Lower lobe of right lung (tissue), 2 donors: Measurements from ENCODE around the gene FBN1. TPM values are rescaled to one million over a fixed set of nuclear protein-coding genes. Genes with fewer than 3 reads are reported as not detected.
A peak's percentile ranks its signal among the peaks of the same experiment; 100 is the strongest.

Source experiments
- ATAC-seq, 2 donors: fragments of 200-7000 bp; cut with Tn5 transposase; one replicate each; pipeline ENCODE4 v1.9.1; 2020 to 2022; ENCODE audit warnings: mild to moderate bottlenecking in 2 of 2, moderate library complexity in 2 of 2
- DNase-seq: peaks from one replicate; pipeline ENCODE4 v3.0.0-alpha.2; 2020
- H3K27ac ChIP-seq: fragments of 200-600 bp; one replicate; pipeline ENCODE4 v1.8.0; 2022
- H3K27me3 ChIP-seq: fragments of 200-600 bp; one replicate; pipeline ENCODE4 v1.8.0; 2022; ENCODE audit warnings: low read depth
- H3K36me3 ChIP-seq: fragments of 200-600 bp; one replicate; pipeline ENCODE4 v1.8.0; 2022; ENCODE audit warnings: mild to moderate bottlenecking
- H3K4me1 ChIP-seq: fragments of 200-600 bp; one replicate; pipeline ENCODE4 v1.8.0; 2022
- H3K4me3 ChIP-seq: fragments of 200-600 bp; one replicate; pipeline ENCODE4 v1.8.0; 2022; ENCODE audit warnings: mild to moderate bottlenecking
- H3K9me3 ChIP-seq: fragments of 200-600 bp; one replicate; pipeline ENCODE4 v1.8.0; 2022
- CTCF ChIP-seq: fragments of 200-600 bp; IDR thresholded peaks from one replicate; pipeline ENCODE4 v1.8.0; 2022; ENCODE audit warnings: antibody characterized with exemption, mild to moderate bottlenecking
- intact Hi-C: fragments of 100-400 bp; cut with DNase I; formaldehyde crosslinking; loops from one replicate; pipeline ENCODE4 v1.11.0; 2022
- total RNA-seq: library from RNA; stranded (reverse); fragmentation: NEBNext Ultra II Directional; extraction: Animal tissue kit (Norgen Biotek cat#: 25700); gene quantifications from one replicate; pipeline ENCODE4 v1.2.1, GENCODE V29; 2021
- donor health status: DM: no; HTN: yes; CAD: no; lungs with severe emphysema.

Gene FBN1
- total RNA-seq, 1 donor from 2014 or later: 75.3 TPM

GRCh38 chr15:48498828-48499227 is 146.7 kb downstream of the FBN1 start:
- Histone ChIP-seq H3K4me1 (no peaks in the 10 kb centered on the region), H3K27me3 (no peaks in the 10 kb centered on the region), H3K27ac (no peak overlapping the region), H3K36me3 (peaks cover 19% of the 10 kb centered on the region), H3K9me3 (no peaks in the 10 kb centered on the region), H3K4me3 (no peak overlapping the region)
- no peak for TF ChIP-seq CTCF
- intact Hi-C loops: no loop called here
- ATAC-seq: no peak
- DNase-seq: no peak

GRCh38 chr15:48494631-48495030 is 150.9 kb downstream of the FBN1 start:
- Histone ChIP-seq H3K9me3 (no peaks in the 10 kb centered on the region), H3K36me3 (peaks cover 11% of the 10 kb centered on the region), H3K27ac (no peak overlapping the region), H3K27me3 (no peaks in the 10 kb centered on the region), H3K4me3 (no peak overlapping the region), H3K4me1 (no peaks in the 10 kb centered on the region)
- no peak for DNase-seq
- no peak for ATAC-seq
- intact Hi-C loops: no loop called here
- TF ChIP-seq CTCF: no peak

GRCh38 chr15:48493763-48494225 is 151.7 kb downstream of the FBN1 start:
- no peaks in the 10 kb centered on the region for H3K27me3 ChIP-seq
- no peak overlapping the region for H3K4me3 ChIP-seq
- peaks cover 15% of the 10 kb centered on the region for H3K36me3 ChIP-seq
- no peaks in the 10 kb centered on the region for H3K4me1 ChIP-seq
- peak in 1 of 2 donors; percentile 37 for ATAC-seq
- no peak overlapping the region for H3K27ac ChIP-seq
- DNase-seq: no peak
- TF ChIP-seq CTCF: no peak
- no peaks in the 10 kb centered on the region for H3K9me3 ChIP-seq
- intact Hi-C loops: no loop called here

- intact Hi-C loops: no loop called here
- Histone ChIP-seq H3K4me3 (no peak overlapping the region), H3K36me3 (peaks cover 11% of the 10 kb centered on the region), H3K9me3 (no peaks in the 10 kb centered on the region), H3K27me3 (no peaks in the 10 kb centered on the region), H3K4me1 (no peaks in the 10 kb centered on the region), H3K27ac (no peak overlapping the region)
- ATAC-seq (peak; percentile 28 to 35), DNase-seq (no peak)
- TF ChIP-seq CTCF: no peak
These were observed 152.3 kb downstream of the FBN1 start for GRCh38 chr15:48493084-48493762.

GRCh38 chr15:48486228-48486627 is 159.3 kb downstream of the FBN1 start:
- ATAC-seq: no peak
- Histone ChIP-seq H3K4me3 (no peak overlapping the region), H3K27me3 (no peaks in the 10 kb centered on the region), H3K27ac (no peak overlapping the region), H3K9me3 (no peaks in the 10 kb centered on the region), H3K36me3 (peaks cover 44% of the 10 kb centered on the region), H3K4me1 (no peaks in the 10 kb centered on the region)
- intact Hi-C loops: no loop called here
- no peak for TF ChIP-seq CTCF
- DNase-seq: no peak
